ENCODE data around the gene LGI4.

LGI4 gene

DNA sequence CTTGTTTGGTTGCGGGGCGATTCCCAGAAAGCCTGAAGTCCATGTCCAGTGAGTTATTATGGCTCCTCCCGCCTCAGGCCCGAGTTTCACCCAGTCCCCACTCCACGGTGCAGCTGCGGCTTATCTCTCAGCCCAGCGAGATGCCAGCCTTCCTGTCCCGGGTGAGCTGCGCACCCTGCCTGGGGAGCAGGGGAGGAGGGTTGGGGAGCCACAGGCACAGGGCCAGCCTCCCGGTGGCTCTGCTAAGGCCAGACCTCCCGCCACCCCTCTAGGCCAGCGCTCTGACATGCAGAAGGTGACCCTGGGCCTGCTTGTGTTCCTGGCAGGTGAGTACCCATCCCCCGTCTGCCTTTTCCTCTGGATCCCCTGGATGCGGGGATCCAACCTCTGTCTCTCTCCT, 15.8 kb downstream of the LGI4 start:
- TF ChIP-seq FOXP2 (optimal IDR thresholded peaks at IDR 0.05; ENCODE audit: borderline replicate concordance, extremely low read depth, extremely low read length, insufficient read depth) (no peak), SIN3A (IDR thresholded peaks at IDR 0.05; ENCODE audit: borderline replicate concordance, insufficient read depth, low read length) (no peak), TAF1 (IDR thresholded peaks at IDR 0.05; ENCODE audit: borderline replicate concordance, insufficient read depth, low read length) (no peak), POLR2AphosphoS5 (IDR thresholded peaks at IDR 0.05; ENCODE audit: low read depth, low read length) (no peak), REST (IDR thresholded peaks at IDR 0.05; ENCODE audit: insufficient read depth in 1 of 2, low read depth in 2 of 2, low read length in 2 of 2) (no peak)

GRCh38 chr19:35118268-35119020, 16.4 kb downstream of the LGI4 start:
- TF ChIP-seq REST (IDR thresholded peaks at IDR 0.05; ENCODE audit: insufficient read depth in 1 of 2, low read depth in 2 of 2, low read length in 2 of 2) = no peak
- no peak for TF ChIP-seq FOXP2 (optimal IDR thresholded peaks at IDR 0.05; ENCODE audit: borderline replicate concordance, extremely low read depth, extremely low read length, insufficient read depth)
- TF ChIP-seq SIN3A (IDR thresholded peaks at IDR 0.05; ENCODE audit: borderline replicate concordance, insufficient read depth, low read length) = no peak
- TF ChIP-seq TAF1 (IDR thresholded peaks at IDR 0.05; ENCODE audit: borderline replicate concordance, insufficient read depth, low read length) = no peak
- no peak for TF ChIP-seq POLR2AphosphoS5 (IDR thresholded peaks at IDR 0.05; ENCODE audit: low read depth, low read length)

DNA sequence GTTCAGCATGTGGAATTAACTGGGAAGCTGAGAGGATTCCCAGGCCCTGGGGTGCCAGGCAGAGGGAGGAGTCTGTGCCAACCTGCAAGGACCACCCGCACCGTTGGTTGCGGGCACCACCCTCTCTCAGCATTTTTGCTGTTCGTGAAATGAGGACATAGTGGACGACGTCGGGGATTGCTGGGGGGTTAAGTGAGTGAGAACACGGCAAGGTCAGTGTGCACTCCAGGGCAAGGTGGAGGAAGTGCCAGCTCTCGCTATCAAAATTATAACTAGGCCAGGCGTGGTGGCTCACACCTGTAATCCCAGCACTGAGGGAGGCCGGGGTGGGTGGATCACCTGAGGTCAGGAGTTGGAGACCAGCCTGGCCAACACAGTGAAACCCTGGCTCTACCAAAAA, 17.1 kb downstream of the LGI4 start:
- TF ChIP-seq TAF1 (IDR thresholded peaks at IDR 0.05; ENCODE audit: borderline replicate concordance, insufficient read depth, low read length) (no peak), POLR2AphosphoS5 (IDR thresholded peaks at IDR 0.05; ENCODE audit: low read depth, low read length) (no peak), FOXP2 (optimal IDR thresholded peaks at IDR 0.05; ENCODE audit: borderline replicate concordance, extremely low read depth, extremely low read length, insufficient read depth) (no peak), REST (IDR thresholded peaks at IDR 0.05; ENCODE audit: insufficient read depth in 1 of 2, low read depth in 2 of 2, low read length in 2 of 2) (no peak), SIN3A (IDR thresholded peaks at IDR 0.05; ENCODE audit: borderline replicate concordance, insufficient read depth, low read length) (no peak)

- TF ChIP-seq REST (IDR thresholded peaks at IDR 0.05; ENCODE audit: insufficient read depth in 1 of 2, low read depth in 2 of 2, low read length in 2 of 2) (no peak), TAF1 (IDR thresholded peaks at IDR 0.05; ENCODE audit: borderline replicate concordance, insufficient read depth, low read length) (no peak), POLR2AphosphoS5 (IDR thresholded peaks at IDR 0.05; ENCODE audit: low read depth, low read length) (no peak), SIN3A (IDR thresholded peaks at IDR 0.05; ENCODE audit: borderline replicate concordance, insufficient read depth, low read length) (no peak), FOXP2 (optimal IDR thresholded peaks at IDR 0.05; ENCODE audit: borderline replicate concordance, extremely low read depth, extremely low read length, insufficient read depth) (no peak)
Observed at GRCh38 chr19:35117116-35117515, 17.7 kb downstream of the LGI4 start.
